CD4-positive, alpha-beta T cell treated with Interleukin-10 for 1 hour (primary cell): ENCODE results near the gene REC114.
"Not testable (repeated sequence)": the region's sequence is repeated elsewhere in the genome, so short reads cannot be mapped to it uniquely, and the experiment has no call there.

Experiments used
- DNase-seq: peaks from one replicate; pipeline ENCODE4 v3.0.0-alpha.2; 2020

REC114 gene

GRCh38 chr15:73457334-73457733 is 14.4 kb downstream of the REC114 start:
- DNase-seq, result no peak

- no peak for DNase-seq
These were observed 17.7 kb downstream of the REC114 start for GRCh38 chr15:73460662-73461061.

GRCh38 chr15:73464602-73465001 is 21.6 kb downstream of the REC114 start:
- no peak for DNase-seq

- no peak for DNase-seq
These were observed 24.8 kb downstream of the REC114 start for GRCh38 chr15:73467758-73468157.

- no peak for DNase-seq
These were observed 31.8 kb downstream of the REC114 start for GRCh38 chr15:73474785-73475184.

GRCh38 chr15:73476704-73477216 is 33.8 kb downstream of the REC114 start:
- DNase-seq, result no peak

GRCh38 chr15:73480050-73480449 is 37.1 kb downstream of the REC114 start:
- no peak for DNase-seq

GRCh38 chr15:73482166-73482565 is 39.2 kb downstream of the REC114 start:
- no peak for DNase-seq

- DNase-seq, result no peak
These were observed 40.1 kb downstream of the REC114 start for GRCh38 chr15:73483053-73483452.

- no peak for DNase-seq
These were observed 42.4 kb downstream of the REC114 start for GRCh38 chr15:73485372-73485771.

- not testable (repeated sequence) for DNase-seq
These were observed 42.9 kb downstream of the REC114 start for GRCh38 chr15:73485885-73486284.

- DNase-seq, result no peak
These were observed 45.7 kb downstream of the REC114 start for GRCh38 chr15:73488698-73489097.

- DNase-seq, result no peak
These were observed 51.0 kb downstream of the REC114 start for GRCh38 chr15:73493922-73494321.

GRCh38 chr15:73495181-73495580 is 52.2 kb downstream of the REC114 start:
- DNase-seq, result no peak

- DNase-seq, result no peak
These were observed 57.7 kb downstream of the REC114 start for GRCh38 chr15:73500696-73501095.

GRCh38 chr15:73504885-73505284 is 61.9 kb downstream of the REC114 start:
- DNase-seq, result no peak

- DNase-seq, result no peak
These were observed 72.6 kb downstream of the REC114 start for GRCh38 chr15:73515527-73515926.

- DNase-seq, result no peak
These were observed 74.6 kb downstream of the REC114 start for GRCh38 chr15:73517566-73517965.

GRCh38 chr15:73518180-73518862 is 75.4 kb downstream of the REC114 start:
- no peak for DNase-seq

GRCh38 chr15:73518876-73519733 is 76.1 kb downstream of the REC114 start:
- peak; percentile 6 for DNase-seq

GRCh38 chr15:73522011-73522410 is 79.0 kb downstream of the REC114 start:
- DNase-seq, result no peak

GRCh38 chr15:73524919-73525318 is 82.0 kb downstream of the REC114 start:
- no peak for DNase-seq

- DNase-seq, result no peak
These were observed 84.6 kb downstream of the REC114 start for GRCh38 chr15:73527598-73527997.

GRCh38 chr15:73530649-73531048 is 87.7 kb downstream of the REC114 start:
- no peak for DNase-seq
